ENCODE data around the gene PALM.

Gene PALM

DNA sequence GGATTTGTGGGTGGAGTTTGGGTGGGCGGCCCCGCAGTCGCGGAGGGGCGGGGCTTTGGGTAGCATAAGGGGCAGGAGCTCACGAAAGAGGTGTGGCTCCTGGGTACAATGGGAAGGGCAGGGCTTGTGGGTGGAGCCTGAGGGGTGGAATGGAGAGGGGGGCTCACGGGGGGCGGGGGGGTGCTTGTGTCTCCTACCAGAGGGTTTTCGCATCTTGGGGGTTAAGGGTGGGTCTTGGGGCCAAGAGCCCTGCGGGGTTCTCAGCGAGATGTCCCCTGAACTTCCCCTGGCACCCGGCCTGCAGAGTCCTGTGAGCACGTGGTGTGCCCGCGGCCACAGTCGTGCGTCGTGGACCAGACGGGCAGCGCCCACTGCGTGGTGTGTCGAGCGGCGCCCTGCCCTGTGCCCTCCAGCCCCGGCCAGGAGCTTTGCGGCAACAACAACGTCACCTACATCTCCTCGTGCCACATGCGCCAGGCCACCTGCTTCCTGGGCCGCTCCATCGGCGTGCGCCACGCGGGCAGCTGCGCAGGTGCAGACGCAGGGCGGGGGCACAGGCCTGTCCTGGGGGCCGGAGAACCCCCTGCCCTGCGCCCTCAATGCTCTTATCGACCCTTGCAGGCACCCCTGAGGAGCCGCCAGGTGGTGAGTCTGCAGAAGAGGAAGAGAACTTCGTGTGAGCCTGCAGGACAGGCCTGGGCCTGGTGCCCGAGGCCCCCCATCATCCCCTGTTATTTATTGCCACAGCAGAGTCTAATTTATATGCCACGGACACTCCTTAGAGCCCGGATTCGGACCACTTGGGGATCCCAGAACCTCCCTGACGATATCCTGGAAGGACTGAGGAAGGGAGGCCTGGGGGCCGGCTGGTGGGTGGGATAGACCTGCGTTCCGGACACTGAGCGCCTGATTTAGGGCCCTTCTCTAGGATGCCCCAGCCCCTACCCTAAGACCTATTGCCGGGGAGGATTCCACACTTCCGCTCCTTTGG is 27.4 kb upstream of the PALM start:
- H3K4me3 ChIP-seq (ENCODE audit: low read length): no peak overlapping the region; the same call in 1 of the 2 replicates
- TF ChIP-seq, protein P1, sequence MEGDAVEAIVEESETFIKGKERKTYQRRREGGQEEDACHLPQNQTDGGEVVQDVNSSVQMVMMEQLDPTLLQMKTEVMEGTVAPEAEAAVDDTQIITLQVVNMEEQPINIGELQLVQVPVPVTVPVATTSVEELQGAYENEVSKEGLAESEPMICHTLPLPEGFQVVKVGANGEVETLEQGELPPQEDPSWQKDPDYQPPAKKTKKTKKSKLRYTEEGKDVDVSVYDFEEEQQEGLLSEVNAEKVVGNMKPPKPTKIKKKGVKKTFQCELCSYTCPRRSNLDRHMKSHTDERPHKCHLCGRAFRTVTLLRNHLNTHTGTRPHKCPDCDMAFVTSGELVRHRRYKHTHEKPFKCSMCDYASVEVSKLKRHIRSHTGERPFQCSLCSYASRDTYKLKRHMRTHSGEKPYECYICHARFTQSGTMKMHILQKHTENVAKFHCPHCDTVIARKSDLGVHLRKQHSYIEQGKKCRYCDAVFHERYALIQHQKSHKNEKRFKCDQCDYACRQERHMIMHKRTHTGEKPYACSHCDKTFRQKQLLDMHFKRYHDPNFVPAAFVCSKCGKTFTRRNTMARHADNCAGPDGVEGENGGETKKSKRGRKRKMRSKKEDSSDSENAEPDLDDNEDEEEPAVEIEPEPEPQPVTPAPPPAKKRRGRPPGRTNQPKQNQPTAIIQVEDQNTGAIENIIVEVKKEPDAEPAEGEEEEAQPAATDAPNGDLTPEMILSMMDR (conservative IDR thresholded peaks at IDR 0.05; ENCODE audit: low read length): no peak
- no peak for DNase-seq (ENCODE audit: low read depth)

DNA sequence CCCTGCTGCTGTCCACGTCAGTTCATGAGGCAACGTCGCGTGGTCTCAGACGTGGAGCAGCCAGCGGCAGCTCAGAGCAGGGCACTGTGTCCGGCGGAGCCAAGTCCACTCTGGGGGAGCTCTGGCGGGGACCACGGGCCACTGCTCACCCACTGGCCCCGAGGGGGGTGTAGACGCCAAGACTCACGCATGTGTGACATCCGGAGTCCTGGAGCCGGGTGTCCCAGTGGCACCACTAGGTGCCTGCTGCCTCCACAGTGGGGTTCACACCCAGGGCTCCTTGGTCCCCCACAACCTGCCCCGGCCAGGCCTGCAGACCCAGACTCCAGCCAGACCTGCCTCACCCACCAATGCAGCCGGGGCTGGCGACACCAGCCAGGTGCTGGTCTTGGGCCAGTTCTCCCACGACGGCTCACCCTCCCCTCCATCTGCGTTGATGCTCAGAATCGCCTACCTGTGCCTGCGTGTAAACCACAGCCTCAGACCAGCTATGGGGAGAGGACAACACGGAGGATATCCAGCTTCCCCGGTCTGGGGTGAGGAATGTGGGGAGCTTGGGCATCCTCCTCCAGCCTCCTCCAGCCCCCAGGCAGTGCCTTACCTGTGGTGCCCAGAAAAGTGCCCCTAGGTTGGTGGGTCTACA is 25.9 kb upstream of the PALM start:
- H3K4me3 ChIP-seq (ENCODE audit: low read length): no peak overlapping the region
- no peak for DNase-seq (ENCODE audit: low read depth)
- TF ChIP-seq, protein P1 (conservative IDR thresholded peaks at IDR 0.05; ENCODE audit: low read length): no peak

DNA sequence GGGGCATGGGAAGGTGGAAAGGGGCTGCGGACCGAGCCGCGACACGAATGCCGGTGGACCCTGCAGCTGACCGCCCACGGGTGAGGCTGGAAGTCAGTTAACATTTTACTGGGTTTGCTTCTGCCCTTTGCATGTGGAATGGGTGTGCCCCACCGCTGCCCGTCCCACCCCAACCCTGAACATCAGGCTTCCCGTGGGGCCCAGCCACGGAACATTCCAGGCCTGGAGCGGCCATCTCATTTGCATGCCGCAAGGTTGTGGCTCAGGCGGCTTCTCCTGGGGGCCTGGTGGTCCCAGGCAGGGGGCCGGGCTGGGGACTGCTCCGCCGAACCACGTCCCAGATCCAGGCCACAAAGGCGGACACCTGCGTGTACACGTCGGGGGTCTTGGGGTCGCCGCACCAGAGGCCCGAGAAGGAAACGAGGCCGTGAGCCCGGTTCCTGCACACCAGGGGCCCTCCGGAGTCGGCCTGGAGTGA is 23.2 kb upstream of the PALM start:
- TF ChIP-seq, protein P1 (conservative IDR thresholded peaks at IDR 0.05; ENCODE audit: low read length): no peak
- no peak for DNase-seq (ENCODE audit: low read depth)
- no peak overlapping the region for H3K4me3 ChIP-seq (ENCODE audit: low read length)

DNA sequence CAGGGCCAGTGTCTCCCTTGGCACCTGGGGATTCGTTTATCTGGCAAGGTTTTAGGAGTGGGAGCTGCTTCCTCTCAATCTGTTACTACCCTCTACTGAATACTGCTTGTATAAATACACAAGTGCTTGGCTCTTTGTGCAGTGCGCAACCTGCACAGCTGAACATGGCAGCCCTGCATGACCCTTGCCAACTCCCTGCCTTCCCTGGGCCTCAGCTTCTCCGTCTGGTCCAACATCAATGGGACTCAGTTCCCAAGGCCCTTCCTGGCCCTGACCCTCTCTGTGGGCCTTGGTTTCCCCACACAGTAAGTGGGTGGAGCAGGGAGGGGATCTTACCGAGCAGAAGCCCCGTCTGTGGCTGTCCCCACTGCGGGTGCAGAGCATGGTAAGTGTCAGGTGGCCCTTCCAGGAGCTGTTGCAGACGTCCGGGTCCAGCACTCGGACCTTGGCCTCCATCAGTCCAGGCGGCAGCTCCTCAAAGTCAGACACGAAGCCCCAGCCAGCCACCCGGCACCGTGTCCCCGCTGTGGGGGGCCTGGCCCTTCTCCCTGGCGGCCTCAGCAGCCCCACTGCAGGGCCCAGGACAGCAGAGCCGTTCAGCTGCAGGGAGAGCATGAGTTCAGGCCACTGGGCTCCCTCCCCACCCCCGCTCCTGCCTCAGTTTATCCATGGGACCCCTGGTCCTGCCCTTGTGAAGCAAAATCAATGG is 22.0 kb upstream of the PALM start:
- TF ChIP-seq, protein P1 (conservative IDR thresholded peaks at IDR 0.05; ENCODE audit: low read length): no peak
- no peak overlapping the region for H3K4me3 ChIP-seq (ENCODE audit: low read length)
- no peak for DNase-seq (ENCODE audit: low read depth)

DNA sequence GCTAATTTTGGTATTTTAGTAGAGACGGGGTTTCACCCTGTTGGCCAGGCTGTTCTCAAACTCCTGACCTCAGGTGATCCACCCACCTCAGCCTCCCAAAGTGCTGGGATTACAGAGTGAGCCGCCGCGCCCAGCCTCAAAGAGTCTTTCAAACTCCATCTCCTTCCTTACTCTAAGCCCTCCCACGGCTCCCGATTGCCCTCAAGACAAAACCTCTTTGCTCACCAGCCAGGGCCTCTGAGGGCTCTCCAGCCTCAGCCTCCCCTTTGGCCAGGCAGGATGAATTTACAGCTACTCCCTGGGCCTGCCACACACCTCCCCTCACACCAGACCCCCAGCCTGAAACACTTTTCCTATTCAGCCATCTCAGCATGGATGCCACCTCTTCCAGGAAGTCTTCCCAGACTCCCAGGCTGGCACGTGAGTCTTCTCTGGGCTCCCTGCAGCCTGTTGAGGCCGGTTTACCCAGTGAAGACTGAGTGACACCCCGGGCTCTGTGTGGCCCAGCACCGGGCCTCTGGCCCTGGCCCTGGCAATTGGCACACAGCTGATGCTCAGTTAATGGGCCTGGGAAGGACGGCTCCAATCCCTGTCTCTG is 21.1 kb upstream of the PALM start:
- DNase-seq (ENCODE audit: low read depth): no peak
- no peak overlapping the region for H3K4me3 ChIP-seq (ENCODE audit: low read length)
- TF ChIP-seq, protein P1 (conservative IDR thresholded peaks at IDR 0.05; ENCODE audit: low read length): no peak

DNA sequence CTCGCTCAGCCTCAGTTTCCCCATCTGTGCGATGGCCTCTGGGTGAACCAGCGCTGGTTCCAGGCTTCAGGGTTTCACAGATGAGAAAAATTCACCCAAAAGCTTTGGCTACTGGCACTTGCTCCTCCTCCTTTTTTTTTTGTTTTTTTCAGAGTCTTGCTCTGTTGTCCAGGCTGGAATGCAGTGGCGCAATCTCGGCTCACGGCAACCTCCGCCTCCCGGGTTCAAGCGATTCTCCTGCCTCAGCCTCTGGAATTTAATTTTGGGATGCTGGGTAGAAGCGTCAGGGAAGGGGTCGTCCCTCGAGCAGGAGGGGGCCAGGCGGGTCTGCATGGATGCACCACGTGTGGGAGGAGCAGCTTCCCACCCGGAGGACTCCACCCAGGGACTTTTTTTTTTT is 20.5 kb upstream of the PALM start:
- H3K4me3 ChIP-seq (ENCODE audit: low read length): no peak overlapping the region
- TF ChIP-seq, protein P1 (conservative IDR thresholded peaks at IDR 0.05; ENCODE audit: low read length): no peak
- peak; percentile 55 for DNase-seq (ENCODE audit: low read depth)
